ENCODE measurements around the gene ANGPTL8.

Gene ANGPTL8

DNA sequence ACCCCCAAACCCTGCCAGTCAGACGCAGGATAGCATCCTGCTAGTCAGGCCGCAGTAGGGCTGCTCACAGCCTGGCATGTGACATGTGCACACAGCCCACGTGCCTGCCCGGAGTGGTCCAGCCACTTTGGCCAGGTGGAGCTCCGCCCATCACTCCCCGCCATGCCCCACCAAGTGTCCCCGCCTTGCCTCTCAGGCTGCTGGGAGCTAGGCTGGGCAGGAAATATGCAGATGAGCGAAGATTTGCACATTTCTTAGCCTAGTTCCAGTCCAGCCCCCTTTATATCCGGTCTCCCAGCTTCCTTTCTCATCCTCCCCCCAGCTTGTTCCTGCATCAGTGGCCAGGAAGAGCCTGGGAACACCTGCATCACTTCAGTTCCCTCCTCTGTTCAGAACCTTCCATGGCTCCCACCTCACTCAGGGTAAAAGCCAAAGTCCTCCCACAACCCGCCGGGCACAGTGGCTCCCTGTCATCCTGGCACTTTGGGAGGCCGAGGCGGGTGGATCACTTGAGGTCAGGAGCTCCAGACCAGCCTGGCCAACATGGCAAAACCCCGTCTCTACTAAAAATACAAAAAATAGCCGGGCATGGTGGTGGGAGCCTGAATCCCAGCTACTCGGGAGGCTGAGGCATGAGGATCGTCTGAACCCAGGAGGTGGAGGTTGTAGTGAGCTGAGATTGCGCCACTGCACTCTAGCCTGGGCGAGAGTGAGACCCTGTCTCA is 25.2 kb downstream of the ANGPTL8 start:
- no peak for DNase-seq

DNA sequence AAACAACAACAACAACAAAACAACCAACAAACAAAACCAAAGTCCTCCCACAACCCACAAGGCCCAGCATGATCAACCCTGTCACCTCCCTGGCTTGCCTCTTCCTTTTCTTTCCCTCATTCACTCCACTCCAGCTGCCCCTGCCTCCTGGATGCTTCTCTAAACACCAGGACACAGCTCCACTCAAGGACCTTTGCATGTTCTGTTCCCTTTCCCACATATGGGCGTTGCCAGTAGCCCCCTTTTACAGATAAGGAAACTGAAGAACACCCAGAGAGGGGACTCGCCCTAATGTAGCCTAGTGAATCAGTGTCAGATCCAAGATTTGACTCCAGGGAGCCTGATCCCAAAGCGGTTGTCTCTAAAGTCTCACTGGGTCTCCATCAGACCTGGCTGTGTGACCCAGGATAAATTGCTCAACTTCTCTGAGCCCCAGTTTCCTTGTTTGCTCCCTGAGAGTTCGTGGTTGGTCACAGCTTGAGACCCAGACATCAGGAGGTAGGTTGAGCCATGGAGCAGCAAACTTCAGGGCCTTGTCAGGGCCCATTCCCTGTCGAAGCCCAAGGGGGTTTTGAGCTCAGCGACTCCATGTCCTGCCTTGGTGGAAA is 25.9 kb downstream of the ANGPTL8 start:
- no peak for DNase-seq

DNA sequence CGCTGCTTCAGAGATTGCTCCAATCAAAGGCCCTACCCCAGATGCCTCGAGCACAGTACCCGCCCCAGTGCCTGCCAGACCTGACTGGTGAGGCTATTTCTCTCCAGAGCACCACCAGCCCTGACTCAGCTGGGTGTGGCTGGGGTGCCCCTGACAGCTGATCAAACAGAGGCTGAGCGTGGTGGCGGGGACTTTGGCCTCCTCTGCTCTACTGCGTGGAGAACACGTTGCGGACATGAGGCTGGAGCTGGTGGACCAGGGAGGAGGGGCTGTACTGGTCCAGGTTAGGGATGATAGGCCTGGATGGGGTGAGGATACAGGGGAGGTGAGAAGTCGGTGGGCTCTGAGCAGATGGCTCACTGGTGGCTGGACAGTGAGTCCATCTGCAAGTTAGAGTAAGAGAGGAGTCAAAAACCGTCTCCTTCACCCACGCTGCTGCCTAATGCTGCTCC is 26.4 kb downstream of the ANGPTL8 start:
- no peak for DNase-seq

DNA sequence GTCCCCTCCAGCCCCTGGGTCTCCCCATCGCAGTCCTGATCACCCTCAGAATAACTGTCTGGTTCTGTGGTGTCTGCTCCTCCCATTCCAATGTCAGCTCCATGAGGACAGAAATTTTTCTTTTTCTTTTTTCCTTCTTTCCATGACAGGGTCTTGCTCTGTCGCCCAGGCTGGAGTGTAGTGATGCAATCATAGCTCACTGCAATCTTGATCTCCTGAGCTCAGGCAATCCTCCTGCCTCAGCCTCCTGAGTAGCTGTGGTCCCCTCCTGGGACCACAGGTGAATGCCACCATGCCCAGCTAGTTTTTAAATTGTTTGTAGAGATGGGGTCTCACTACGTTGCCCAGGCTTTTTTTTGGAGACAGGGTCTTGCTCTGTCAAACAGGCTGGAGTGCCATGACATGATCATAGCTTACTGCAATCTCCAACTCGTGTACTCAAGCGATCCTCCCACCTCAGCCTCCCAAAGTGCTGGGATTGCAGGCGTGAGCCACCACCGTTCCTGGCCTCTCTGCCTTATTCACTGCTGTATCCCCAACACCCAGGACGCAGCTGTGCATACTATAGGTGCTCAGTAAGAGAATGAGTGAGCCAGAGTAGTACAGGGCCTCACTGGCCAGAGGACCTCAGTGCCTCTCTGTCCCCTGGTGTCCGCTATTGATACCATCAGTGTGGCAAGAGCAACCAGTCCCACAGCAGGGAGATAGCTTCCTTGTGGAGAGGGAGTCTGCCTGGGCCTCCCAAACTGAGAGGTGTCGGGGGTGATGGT is 28.1 kb downstream of the ANGPTL8 start:
- DNase-seq = no peak

DNA sequence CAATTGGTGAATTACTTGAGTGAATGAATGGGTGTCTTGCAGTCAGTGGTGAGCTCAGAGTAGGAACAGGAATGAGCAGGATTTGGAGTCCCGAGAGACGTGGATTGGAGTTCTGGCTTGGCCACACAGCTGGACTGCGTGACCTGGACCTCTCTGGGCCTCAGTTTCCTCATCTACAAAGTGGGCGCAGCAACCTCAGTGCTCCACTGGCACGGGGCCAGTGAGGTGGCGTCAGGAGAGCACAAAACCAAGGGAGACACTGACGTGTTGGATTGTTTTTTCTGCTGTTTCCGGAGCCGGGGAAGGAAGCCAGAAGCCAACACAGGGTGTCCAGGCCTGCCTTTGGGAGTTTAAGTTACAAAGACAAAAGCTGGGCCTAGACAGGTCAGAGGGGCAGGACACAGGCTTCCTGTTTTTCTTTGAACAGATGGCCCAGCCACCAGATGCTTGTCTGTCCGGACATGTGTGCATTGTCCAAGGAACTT is 29.4 kb downstream of the ANGPTL8 start:
- no peak for DNase-seq

DNA sequence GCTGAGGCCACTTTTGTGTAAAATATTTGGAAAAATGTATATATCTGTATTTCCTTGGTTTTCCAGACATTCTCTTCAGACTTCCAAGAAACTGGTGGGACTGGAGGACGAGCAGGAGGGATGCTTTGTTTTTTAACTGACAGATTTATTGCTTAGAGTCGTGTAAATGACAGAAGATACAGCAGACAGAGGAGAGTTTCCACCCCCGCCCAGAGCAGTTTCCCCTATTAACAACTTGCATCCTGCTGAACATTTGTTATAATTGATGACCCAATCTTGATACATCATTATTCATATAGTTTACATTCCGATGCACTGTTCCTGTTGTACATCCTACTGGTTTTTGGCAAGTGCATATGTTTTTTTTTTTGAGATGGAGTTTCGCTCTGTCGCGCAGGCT is 30.0 kb downstream of the ANGPTL8 start:
- DNase-seq = no peak

DNA sequence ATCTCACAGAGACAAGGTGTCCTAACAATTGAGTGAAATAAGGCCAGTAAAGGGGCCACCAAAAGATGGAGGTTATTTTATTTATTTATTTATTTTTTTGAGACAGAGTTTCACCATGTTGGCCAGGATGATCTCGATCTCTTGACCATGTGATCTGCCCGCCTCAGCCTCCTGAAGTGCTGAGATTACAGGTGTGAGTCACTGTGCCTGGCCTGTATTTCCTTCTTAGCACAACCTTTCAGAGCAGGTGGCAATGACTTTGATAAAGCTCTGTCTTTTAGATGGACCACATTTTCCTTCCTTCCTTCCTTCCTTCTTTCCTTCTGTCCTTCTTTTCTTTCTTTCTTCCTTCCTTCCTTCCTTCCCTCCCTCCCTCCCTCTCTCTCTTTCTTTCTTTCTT is 33.9 kb downstream of the ANGPTL8 start:
- DNase-seq = no peak

DNA sequence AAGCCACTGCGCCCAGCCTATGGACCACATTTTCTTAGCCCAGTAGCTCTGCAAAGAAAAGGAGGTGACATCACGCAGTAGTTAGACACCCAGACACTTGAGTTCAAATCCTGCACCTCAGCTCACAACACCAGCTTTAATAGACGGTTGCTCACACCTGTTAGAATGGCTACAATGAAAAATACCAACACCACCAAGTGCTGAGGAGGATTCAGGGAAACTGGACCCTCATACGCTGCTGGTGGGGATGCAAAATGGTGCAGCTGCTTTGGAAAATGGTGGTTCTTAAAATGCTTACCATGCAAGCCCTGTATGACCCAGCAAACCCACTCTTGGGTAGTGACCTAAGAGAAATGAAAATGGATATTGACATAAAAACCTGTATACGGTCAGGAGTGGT is 34.6 kb downstream of the ANGPTL8 start:
- no peak for DNase-seq

DNA sequence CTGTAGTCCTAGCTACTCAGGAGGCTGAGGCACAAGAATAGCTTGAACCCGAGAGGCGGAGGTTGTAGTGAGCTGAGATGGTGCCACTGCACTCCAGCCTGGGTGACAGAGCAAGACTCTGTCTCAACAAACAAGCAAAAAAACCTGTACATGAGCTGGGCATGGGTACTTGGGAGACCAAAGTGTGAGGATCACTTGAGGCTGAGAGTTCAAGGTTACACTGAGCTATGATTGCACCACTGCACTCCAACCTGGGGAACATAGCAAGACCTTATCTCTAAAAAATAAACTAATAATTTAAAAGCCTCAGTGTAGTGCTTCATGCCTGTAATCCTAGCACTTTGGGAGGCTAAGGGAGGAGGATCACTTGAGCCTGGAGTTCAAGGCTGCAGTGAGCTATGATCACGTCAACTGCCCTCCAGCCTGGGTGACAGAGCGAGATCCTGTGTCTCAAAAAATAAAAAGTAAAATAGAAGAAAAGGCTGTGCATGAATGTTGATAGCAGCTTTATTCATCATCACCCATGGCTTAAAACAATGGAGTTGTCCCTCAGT is 35.2 kb downstream of the ANGPTL8 start:
- no peak for DNase-seq

DNA sequence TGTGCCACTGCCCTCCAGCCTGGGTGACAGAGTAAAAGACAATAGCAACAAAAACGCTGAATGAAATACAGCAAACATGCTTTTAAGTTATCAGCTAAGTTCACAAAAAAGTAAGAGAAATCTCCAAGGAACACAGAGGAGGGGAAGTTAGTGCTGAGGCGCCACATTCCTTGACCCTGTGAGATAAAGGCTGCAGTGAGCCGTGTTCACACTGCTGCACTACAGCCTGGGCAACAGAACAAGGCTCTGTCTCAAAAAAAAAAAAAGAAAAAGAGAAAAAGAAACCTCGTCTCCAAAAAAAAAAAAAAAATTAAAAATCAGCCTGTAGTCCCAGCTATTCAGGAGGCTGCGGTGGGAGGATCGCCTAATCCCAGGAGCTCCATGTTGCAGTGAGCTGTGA is 39.3 kb downstream of the ANGPTL8 start:
- DNase-seq = no peak

DNA sequence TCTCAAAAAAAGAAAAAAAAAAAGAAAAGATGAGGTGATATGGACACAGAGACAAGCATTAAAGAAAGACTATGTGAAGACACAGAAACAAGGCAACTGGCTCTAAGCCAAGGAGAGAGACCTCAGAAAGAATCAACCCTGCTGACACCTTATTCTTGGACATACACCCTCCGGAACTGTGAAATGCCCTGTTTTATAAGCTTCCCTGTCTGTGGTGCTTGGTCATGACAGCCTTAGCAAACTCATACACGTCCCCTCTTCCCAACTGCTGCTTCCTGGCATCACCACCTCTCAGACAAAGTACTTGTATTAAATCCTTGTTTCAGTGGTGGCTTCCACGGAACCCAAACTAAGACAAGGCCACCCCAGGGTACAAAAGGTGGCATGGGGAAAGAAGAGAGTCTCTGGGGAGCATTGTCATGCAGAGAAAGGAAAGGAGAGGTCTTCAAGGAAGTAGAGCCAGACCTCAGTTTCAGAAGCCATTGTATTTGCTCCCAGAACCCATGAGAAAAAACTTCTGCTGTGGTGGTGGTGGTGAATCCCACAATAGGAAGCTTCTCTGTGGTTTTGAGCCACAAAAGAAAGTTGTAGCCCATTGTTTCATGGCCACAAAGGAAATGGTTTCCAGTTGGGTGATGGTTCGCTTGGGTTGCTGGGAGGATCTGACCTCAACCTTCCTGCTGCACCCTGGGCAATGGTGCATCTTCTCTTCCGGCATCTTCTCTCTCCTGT is 40.3 kb downstream of the ANGPTL8 start:
- peak; percentile 82 for DNase-seq

DNA sequence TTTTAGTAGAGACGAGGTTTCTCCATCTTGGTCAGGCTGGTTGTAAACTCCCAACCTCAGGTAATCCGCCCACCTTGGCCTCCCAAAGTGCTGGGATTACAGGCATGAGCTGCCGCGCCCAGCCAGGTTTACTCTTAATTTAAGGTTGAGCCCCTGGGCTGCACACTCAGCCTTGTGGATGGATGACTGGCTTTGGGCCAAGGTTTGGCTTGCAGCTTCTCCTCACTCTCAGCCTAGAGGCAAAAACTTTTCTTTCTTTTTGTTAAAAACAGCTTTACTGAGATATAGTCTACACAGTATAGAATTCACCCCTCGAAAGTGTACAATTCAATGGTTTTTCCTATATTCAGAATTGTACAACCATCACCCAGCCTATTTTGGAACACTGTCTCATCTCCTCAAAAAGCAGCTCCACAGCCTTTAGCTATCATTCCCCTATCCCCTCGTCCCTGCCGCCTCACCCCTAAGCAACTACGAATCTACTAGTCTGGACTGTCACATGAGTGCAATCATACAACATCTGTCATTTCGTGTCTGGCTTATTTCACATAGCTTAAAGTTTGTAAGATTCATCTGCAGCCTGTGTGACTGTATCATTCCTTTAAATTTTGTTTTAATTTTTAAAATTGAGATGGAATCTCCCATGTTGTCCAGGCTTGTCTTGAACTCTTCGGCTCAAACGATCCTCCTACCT is 42.1 kb downstream of the ANGPTL8 start:
- DNase-seq = no peak

DNA sequence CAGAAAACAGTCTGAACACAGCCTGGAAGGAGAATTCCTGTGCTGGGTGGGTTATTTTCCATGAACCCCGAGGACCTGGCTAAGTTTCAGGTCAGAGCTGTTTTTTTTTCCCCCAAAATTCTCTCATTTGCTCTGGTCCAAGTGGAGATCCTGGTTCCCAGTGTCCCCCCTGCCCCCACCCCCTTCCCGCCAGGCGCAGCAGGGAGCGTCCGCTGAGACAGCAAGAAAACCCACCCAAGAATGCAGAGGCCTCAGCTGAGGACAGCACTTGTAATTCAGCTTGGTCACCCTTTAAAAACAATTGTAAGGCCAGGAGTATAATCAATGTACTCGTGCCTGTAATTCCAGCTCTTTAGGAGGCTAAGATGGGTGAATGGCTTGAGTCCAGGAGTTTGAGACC is 45.1 kb downstream of the ANGPTL8 start:
- DNase-seq = no peak

DNA sequence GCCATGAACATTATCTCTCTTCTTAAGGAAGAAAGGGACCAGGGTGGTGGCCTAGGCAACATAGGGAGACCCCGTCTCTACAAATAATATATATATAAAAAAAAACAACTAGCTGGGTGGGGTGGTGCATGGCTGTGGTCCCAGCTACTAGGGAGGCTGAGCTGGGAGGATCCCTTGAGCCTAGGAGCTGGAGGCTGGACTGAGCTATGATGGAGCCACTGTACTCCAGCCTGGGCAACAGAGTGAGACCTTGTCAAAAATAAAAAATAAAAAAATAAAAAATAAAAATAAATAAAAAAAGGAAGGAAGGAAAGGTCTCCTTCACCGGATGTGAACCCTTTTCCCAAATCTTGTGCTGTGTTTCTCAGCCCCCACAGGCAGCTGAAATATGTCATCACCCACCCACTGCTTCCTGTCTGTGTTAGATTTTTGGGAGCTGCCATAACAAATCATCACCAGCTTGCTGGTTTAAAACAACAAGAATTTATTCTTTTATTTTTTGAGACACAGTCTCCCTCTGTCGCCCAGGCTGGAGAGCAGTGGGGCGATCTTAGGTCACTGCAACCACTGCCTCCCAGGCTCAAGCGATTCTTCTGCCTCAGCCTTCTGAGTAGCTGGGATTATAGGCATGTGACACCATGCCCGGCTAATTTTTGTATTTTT is 47.0 kb downstream of the ANGPTL8 start:
- DNase-seq = no peak

DNA sequence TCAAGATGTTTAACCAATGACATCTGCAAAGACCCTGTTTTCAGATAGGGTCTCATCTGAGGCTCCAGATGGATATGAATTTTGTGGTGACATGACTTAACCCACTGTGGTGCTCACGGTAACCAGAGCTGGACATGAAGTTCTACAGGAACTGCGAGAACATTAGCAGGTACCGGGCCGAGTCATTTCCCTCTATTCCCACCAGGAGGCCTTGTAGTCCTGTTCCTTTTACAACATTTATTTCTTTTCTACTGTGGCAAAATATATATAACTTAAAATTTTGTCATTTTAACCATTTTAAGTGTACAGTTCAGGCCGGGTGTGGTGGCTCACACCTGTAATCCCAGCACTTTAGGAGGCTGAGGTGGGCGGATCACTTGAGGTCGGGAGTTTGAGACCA is 48.9 kb downstream of the ANGPTL8 start:
- DNase-seq = no peak

DNA sequence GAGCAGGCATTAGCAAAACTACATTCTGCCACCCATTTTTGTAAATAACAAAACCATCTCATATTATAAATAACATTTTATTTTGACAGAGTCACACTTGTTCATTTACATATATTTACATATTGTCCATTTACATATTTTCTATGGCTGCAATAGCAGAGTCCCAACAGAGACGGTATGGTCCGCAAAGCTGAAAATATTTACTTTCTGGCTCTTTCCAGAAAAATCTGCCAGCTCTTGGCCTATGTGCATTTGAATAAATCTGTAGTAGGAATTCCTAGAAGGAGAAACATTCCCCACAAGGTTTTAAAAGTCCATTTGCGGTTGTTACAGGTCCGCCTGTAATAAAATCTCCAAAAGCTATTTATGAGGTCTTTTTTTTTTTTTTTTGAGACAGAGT is 50.8 kb downstream of the ANGPTL8 start:
- DNase-seq = no peak

DNA sequence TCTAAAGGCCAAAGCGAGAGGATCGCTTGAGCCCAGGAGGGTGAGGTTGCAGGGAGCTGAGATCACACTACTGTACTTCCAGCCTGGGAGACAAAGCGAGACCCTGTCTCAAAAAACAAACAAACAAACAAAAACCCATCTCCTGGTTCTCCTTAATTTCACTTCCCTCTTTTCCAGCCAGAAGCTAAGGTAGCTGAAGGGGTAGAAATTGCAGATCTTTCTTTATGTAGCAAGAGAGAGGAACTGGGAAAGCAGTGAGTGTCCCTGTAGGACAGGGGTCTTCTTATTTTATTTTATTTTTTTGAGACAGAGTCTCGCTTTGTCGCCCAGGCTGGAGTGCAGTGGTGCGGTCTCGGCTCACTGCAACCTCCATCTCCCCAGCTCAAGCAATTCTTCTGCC is 52.0 kb downstream of the ANGPTL8 start:
- DNase-seq = no peak
